ENCODE results near the gene GJD2. TPM values are rescaled to one million over a fixed set of nuclear protein-coding genes. Genes with fewer than 3 reads are reported as not detected.
A peak's percentile ranks its signal among the peaks of the same experiment; 100 is the strongest.

Gene GJD2
- total and polyA plus RNA-seq, 11 donors = 0.04 to 0.31 (median 0.25) TPM; not detected in 6

- ATAC-seq = no peak
- no peaks in the 10 kb centered on the region for H3K9me3 ChIP-seq
- no peak overlapping the region for H3K27ac ChIP-seq
- 72 to 81% (median 76%) methylated on average over 2 of the region's 2 CpGs for WGBS, 4 donors
- H3K4me3 ChIP-seq = no peak overlapping the region
- no peak for TF ChIP-seq POLR2A (IDR thresholded peaks at IDR 0.05)
- no peak for TF ChIP-seq CTCF (IDR thresholded peaks at IDR 0.05)
- peaks cover 0 to 14% (median 0%) of the 10 kb centered on the region in 12 donors for H3K4me1 ChIP-seq
- H3K36me3 ChIP-seq = no peaks in the 10 kb centered on the region
- H3K27me3 ChIP-seq = peaks cover 0 to 4% (median 0%) of the 10 kb centered on the region in 9 donors
- intact Hi-C loops (cut with DNase I) = loop anchor here in 1 of 10 donors (10.0 kb wide), 1 partner anchor 56 kb away; no protein-coding TSS in a partner anchor
- no peak for DNase-seq
Observed at GRCh38 chr15:34729056-34729455, 25.7 kb downstream of the GJD2 start.

- H3K4me1 ChIP-seq = peaks cover 0 to 30% (median 11%) of the 10 kb centered on the region in 12 donors
- H3K36me3 ChIP-seq = no peaks in the 10 kb centered on the region
- no peak overlapping the region for H3K4me3 ChIP-seq
- H3K27me3 ChIP-seq = peaks cover 0 to 17% (median 0%) of the 10 kb centered on the region in 9 donors
- WGBS, 4 donors = 76 to 80% (median 77%) methylated on average over 2 of the region's 2 CpGs
- ATAC-seq (no peak), DNase-seq (no peak)
- intact Hi-C loops (cut with DNase I) = loop anchor here in 1 of 10 donors (10.0 kb wide), 1 partner anchor 58 kb away; no protein-coding TSS in a partner anchor
- no peak overlapping the region for H3K27ac ChIP-seq
- TF ChIP-seq POLR2A (IDR thresholded peaks at IDR 0.05) (no peak), CTCF (IDR thresholded peaks at IDR 0.05) (no peak)
- no peaks in the 10 kb centered on the region for H3K9me3 ChIP-seq
Observed at GRCh38 chr15:34726406-34727100, 28.2 kb downstream of the GJD2 start.

- Histone ChIP-seq H3K9me3 (no peaks in the 10 kb centered on the region), H3K4me3 (no peak overlapping the region), H3K4me1 (peaks cover 0 to 40% (median 16%) of the 10 kb centered on the region in 12 donors), H3K27ac (no peak overlapping the region), H3K27me3 (peaks cover 0 to 18% (median 0%) of the 10 kb centered on the region in 9 donors), H3K36me3 (no peaks in the 10 kb centered on the region)
- intact Hi-C loops (cut with DNase I) = loop anchor here in 1 of 10 donors (10.0 kb wide), 1 partner anchor 59 kb away; no protein-coding TSS in a partner anchor
- no peak for TF ChIP-seq CTCF (IDR thresholded peaks at IDR 0.05)
- no peak for TF ChIP-seq POLR2A (IDR thresholded peaks at IDR 0.05)
- DNase-seq (no peak), ATAC-seq (no peak)
- 53 to 70% (median 67%) methylated on average over 2 of the region's 2 CpGs for WGBS, 4 donors
Observed at GRCh38 chr15:34725556-34725955, 29.2 kb downstream of the GJD2 start.

- H3K27ac ChIP-seq = peak overlapping the region in 1 of 12 donors; percentile 41
- H3K4me1 ChIP-seq = peaks cover 0 to 51% (median 19%) of the 10 kb centered on the region in 12 donors
- ATAC-seq (no peak), DNase-seq (no peak)
- H3K9me3 ChIP-seq = no peaks in the 10 kb centered on the region
- 60 to 72% (median 67%) methylated on average over 1 of the region's 1 CpG for WGBS, 4 donors
- no peaks in the 10 kb centered on the region for H3K36me3 ChIP-seq
- H3K27me3 ChIP-seq = peaks cover 0 to 18% (median 0%) of the 10 kb centered on the region in 9 donors
- TF ChIP-seq POLR2A (IDR thresholded peaks at IDR 0.05) (no peak), CTCF (IDR thresholded peaks at IDR 0.05) (no peak)
- intact Hi-C loops (cut with DNase I) = loop anchor here in 4 of 10 donors (5.0 to 10.0 kb wide), 4 partner anchors 60 to 73 kb away; partner anchors contain the start of gene ACTC1 (in 1 of the 4)
- no peak overlapping the region for H3K4me3 ChIP-seq
Observed at GRCh38 chr15:34724481-34724880, 30.3 kb downstream of the GJD2 start.
